ENCODE measurements around the gene MTMR3. TPM values are rescaled to one million over a fixed set of nuclear protein-coding genes. Genes with fewer than 3 reads are reported as not detected.
"Not testable (repeated sequence)": the region's sequence is repeated elsewhere in the genome, so short reads cannot be mapped to it uniquely, and the experiment has no call there.

The MTMR3 gene
- total RNA-seq: 100 to 1,000 TPM in 2 of 6 donors, 10 to 100 TPM in 4; 50.3 to 117 (median 70.9) TPM

DNA sequence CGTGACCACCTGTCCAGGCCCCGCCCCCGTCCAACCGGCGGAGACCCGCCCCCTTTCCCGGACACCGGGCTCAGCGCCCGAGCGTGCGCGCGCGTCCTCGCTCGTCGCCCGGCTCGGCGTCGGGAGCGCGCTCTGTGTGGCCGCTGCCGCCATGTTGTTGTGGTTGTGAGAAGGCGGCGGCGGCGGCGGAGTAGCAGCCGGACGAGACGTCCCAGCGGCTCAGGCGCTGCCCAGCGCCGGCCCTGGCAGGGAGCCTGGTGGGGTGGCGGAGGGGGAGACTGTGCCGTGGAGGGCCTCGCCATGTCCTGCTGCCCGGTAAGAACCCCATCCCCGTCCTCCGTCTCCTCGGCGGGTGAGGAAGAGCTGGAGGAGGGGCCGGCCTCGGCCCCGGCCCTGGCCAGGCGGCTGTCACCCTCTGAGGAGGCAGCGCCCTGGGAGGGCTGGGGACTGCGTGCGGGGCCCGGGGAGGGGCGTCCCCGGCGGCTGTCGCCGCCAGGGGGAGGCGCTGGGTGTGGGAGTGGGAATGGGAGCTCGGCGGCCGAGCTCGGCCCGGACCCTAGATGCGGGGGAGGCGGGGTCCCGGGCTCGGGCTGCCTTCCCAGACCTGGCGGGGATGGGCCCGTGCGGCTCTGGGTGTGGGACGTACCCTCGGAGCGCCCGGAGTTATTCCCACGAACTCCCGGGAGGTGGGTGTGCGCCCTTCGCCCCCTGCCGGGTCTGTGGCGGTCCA is at the start of gene MTMR3:
TSS of gene MTMR3 (plus strand) at position 130 of the 730 bp plus-strand sequence. CDS start 87,886 bp downstream, outside the sequence.
- H3K9me3 ChIP-seq: no peaks in the 10 kb centered on the region
- DNase-seq: peak; percentile 97 to 99
- H3K4me3 ChIP-seq: peak within 1 kb of the TSS; percentile 86 to 98 (median 92)
- WGBS, 2 donors: 0% methylated on average over 19 to 49 of the region's 82 CpGs
- peaks cover 39 to 42% (median 40%) of the 10 kb centered on the region in 4 donors for H3K4me1 ChIP-seq
- peak; percentile 88 to 93 for ATAC-seq (ENCODE audit: low FRiP score in 2 of 2)
- TF ChIP-seq CTCF (IDR thresholded peaks at IDR 0.05): peak in 5 of 6 experiments; percentile 48 to 71 (median 64)
- peak; percentile 84 to 90 for TF ChIP-seq POLR2AphosphoS5 (IDR thresholded peaks at IDR 0.05)
- TF ChIP-seq POLR2A (IDR thresholded peaks at IDR 0.05): peak in 3 of 4 donors; percentile 39 to 87 (median 81)
- no peak for TF ChIP-seq EP300 (IDR thresholded peaks at IDR 0.05)
- H3K27ac ChIP-seq: peak within 1 kb of the TSS; percentile 95 to 99 (median 98)
- no peaks in the 10 kb centered on the region for H3K36me3 ChIP-seq
- no peaks in the 10 kb centered on the region for H3K27me3 ChIP-seq

DNA sequence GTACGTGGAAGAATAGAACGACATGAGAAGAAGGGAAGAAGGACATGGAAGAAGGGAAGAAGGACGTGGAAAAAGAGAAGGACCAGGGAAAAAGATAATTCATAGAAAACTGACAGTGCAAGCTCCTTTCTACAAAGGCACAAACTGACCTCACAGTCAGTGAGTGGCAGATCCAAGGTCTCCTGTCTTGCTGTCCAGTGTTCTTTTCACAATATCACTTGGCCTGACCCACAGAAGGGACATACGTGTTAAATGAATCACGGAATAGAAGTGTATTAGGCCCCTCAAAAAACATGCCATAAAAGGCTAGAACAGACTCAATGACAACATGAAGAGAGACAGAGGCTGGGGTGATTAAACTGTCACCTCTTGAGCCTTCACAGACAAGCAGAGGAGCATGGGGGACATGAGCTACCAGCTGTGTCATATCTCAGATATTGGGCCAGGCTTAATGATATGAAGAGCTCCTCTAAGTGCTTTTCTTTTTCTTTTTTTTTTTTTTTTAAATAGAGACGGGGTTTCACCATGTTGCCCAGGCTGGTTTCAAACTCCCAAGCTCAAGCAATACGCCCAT is 49.5 kb upstream of the MTMR3 start:
- 87 to 96% methylated on average over 6 to 7 of the region's 7 CpGs for WGBS, 2 donors
- Histone ChIP-seq H3K4me1 (peaks cover 8 to 22% (median 13%) of the 10 kb centered on the region in 4 donors), H3K4me3 (no peak overlapping the region), H3K9me3 (no peaks in the 10 kb centered on the region), H3K27ac (no peak overlapping the region), H3K36me3 (peaks cover 8 to 58% (median 37%) of the 10 kb centered on the region in 4 donors), H3K27me3 (no peaks in the 10 kb centered on the region)
- TF ChIP-seq CTCF (IDR thresholded peaks at IDR 0.05) (no peak), POLR2A (IDR thresholded peaks at IDR 0.05) (no peak)
- ATAC-seq (ENCODE audit: low FRiP score in 2 of 2) (no peak), DNase-seq (no peak)

- Histone ChIP-seq H3K36me3 (peaks cover 8 to 52% (median 33%) of the 10 kb centered on the region in 4 donors), H3K4me1 (peaks cover 8 to 27% (median 18%) of the 10 kb centered on the region in 4 donors)
- no peak for DNase-seq
These were observed 48.9 kb upstream of the MTMR3 start for GRCh38 chr22:29834046-29834445.

GRCh38 chr22:29836791-29837370 is 46.1 kb upstream of the MTMR3 start:
- H3K27ac ChIP-seq; H3K9me3 ChIP-seq; ATAC-seq (ENCODE audit: low FRiP score in 2 of 2); H3K27me3 ChIP-seq: not testable (repeated sequence)
- WGBS, 2 donors: 94 to 95% methylated on average over 17 to 18 of the region's 18 CpGs
- Histone ChIP-seq H3K36me3 (peaks cover 6 to 25% (median 16%) of the 10 kb centered on the region in 4 donors), H3K4me3 (peak overlapping the region in 3 of 4 donors; percentile 88 to 98 (median 95)), H3K4me1 (peaks cover 8 to 27% (median 18%) of the 10 kb centered on the region in 4 donors)
- peak in 1 of 2 donors; percentile 31 for DNase-seq

More at GRCh38 chr22:29834046-29834445, 48.9 kb upstream of the MTMR3 start:
- ATAC-seq (ENCODE audit: low FRiP score in 2 of 2): no peak
- no peak overlapping the region for H3K27ac ChIP-seq
- 85 to 91% methylated on average over 1 of the region's 1 CpG for WGBS, 2 donors
- TF ChIP-seq CTCF (IDR thresholded peaks at IDR 0.05): no peak
- TF ChIP-seq POLR2A (IDR thresholded peaks at IDR 0.05): no peak
- TF ChIP-seq EP300 (IDR thresholded peaks at IDR 0.05): no peak
- no peak for TF ChIP-seq POLR2AphosphoS5 (IDR thresholded peaks at IDR 0.05)
- H3K4me3 ChIP-seq: no peak overlapping the region
- no peaks in the 10 kb centered on the region for H3K9me3 ChIP-seq
- no peaks in the 10 kb centered on the region for H3K27me3 ChIP-seq
